ENCODE measurements around the gene ABHD8. TPM values are rescaled to one million over a fixed set of nuclear protein-coding genes. Genes with fewer than 3 reads are reported as not detected.

ABHD8 gene
- total and polyA plus RNA-seq, 2 of the 13 experiments (the other 11 are each of a cell fraction or from before 2014, with no cell fraction given) = 6.3 to 7.2 TPM

DNA sequence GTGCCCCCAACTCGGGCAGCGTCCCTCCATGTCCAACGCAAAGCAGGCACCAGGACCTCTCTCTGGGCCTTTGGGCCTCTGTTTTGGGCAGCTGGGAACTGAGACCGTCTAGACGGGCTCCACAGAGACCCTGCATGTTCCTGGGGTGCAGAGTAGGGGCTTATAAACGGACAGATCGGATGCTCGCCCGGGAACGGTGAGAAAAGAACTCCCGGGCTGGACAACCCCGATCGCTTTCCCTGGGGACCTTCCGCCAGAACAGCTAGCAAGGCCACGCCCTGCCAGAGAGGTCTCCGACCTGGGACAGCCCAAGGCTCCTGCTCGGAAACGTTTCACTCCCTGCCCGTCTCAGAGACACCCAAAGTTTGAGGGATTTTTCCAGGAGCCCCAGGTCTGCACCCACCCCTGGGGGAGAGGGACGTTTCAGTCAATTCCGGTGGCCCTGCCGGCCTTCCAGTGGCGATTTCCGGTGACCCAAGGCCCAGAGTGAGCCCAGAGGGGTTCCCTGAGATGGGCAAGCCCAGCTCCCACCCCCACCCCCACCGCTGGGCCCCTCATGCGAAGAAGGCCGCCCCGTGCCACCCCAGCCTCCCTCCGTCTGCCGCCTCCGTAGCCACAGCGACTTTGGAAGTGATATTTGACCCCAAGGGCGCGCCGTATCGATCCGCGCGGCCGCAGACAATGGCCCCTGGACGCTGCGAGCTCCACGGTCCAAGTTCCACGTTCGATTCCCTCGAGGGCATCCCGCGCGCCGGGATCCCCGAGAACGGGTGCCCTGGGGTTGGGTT is 59.2 kb downstream of the ABHD8 start (continued):
- TF ChIP-seq NCOR1 (IDR thresholded peaks at IDR 0.05; ENCODE audit: borderline replicate concordance, low read length) (peak; percentile 92), CREB1 (IDR thresholded peaks at IDR 0.05) (no peak), CREB1 (CRISPR knock-in tag; IDR thresholded peaks at IDR 0.05) (no peak), FIP1L1 (IDR thresholded peaks at IDR 0.05; ENCODE audit: borderline replicate concordance, insufficient read depth, low read depth, low read length) (no peak), HES4 (CRISPR knock-in tag; IDR thresholded peaks at IDR 0.05; ENCODE audit: borderline replicate concordance) (no peak), NFE2L2 (IDR thresholded peaks at IDR 0.05; ENCODE audit: low read length) (no peak), TSC22D2 (CRISPR knock-in tag; IDR thresholded peaks at IDR 0.05; ENCODE audit: borderline replicate concordance) (no peak), TARDBP (CRISPR knock-in tag; IDR thresholded peaks at IDR 0.05) (peak; percentile 59; the same call in 1 of the 2 replicates), NCOA1 (CRISPR knock-in tag; IDR thresholded peaks at IDR 0.05) (no peak), HNRNPL (IDR thresholded peaks at IDR 0.05; ENCODE audit: low read depth, low read length) (peak; percentile 88), ZNF234 (CRISPR knock-in tag; conservative IDR thresholded peaks at IDR 0.05) (no peak), ZC3H4 (CRISPR knock-in tag; IDR thresholded peaks at IDR 0.05; ENCODE audit: borderline replicate concordance) (no peak), ZNF253 (CRISPR knock-in tag; IDR thresholded peaks at IDR 0.05; ENCODE audit: borderline replicate concordance) (no peak), NFKBIZ (CRISPR knock-in tag; IDR thresholded peaks at IDR 0.05) (no peak), ZNF616 (CRISPR knock-in tag; IDR thresholded peaks at IDR 0.05; ENCODE audit: low read depth) (no peak), LCORL (IDR thresholded peaks at IDR 0.05) (no peak), LCORL (CRISPR knock-in tag; IDR thresholded peaks at IDR 0.05) (peak; percentile 50; the same call in 1 of the 2 replicates), YEATS4 (CRISPR knock-in tag; IDR thresholded peaks at IDR 0.05; ENCODE audit: borderline replicate concordance) (peak; percentile 80), RFX5 (IDR thresholded peaks at IDR 0.05; ENCODE audit: low read depth, low read length) (no peak), HDAC6 (IDR thresholded peaks at IDR 0.05; ENCODE audit: low read depth, low read length) (no peak), ZNF335 (CRISPR knock-in tag; IDR thresholded peaks at IDR 0.05) (no peak), ZNF569 (CRISPR knock-in tag; IDR thresholded peaks at IDR 0.05; ENCODE audit: borderline replicate concordance) (no peak)
- TF ChIP-seq, protein P1, sequence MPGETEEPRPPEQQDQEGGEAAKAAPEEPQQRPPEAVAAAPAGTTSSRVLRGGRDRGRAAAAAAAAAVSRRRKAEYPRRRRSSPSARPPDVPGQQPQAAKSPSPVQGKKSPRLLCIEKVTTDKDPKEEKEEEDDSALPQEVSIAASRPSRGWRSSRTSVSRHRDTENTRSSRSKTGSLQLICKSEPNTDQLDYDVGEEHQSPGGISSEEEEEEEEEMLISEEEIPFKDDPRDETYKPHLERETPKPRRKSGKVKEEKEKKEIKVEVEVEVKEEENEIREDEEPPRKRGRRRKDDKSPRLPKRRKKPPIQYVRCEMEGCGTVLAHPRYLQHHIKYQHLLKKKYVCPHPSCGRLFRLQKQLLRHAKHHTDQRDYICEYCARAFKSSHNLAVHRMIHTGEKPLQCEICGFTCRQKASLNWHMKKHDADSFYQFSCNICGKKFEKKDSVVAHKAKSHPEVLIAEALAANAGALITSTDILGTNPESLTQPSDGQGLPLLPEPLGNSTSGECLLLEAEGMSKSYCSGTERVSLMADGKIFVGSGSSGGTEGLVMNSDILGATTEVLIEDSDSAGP (CRISPR knock-in tag; IDR thresholded peaks at IDR 0.05; ENCODE audit: borderline replicate concordance) = 0 out of 2 replicates have a peak, but pooled peaks have one; percentile 15
- TF ChIP-seq, protein P2, sequence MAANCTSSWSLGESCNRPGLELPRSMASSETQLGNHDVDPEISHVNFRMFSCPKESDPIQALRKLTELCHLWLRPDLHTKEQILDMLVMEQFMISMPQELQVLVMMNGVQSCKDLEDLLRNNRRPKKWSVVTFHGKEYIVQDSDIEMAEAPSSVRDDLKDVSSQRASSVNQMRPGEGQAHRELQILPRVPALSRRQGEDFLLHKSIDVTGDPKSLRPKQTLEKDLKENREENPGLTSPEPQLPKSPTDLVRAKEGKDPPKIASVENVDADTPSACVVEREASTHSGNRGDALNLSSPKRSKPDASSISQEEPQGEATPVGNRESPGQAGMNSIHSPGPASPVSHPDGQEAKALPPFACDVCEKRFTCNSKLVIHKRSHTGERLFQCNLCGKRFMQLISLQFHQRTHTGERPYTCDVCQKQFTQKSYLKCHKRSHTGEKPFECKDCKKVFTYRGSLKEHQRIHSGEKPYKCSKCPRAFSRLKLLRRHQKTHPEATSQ (CRISPR knock-in tag; IDR thresholded peaks at IDR 0.05; ENCODE audit: borderline replicate concordance) = no peak
- TF ChIP-seq, protein P3, sequence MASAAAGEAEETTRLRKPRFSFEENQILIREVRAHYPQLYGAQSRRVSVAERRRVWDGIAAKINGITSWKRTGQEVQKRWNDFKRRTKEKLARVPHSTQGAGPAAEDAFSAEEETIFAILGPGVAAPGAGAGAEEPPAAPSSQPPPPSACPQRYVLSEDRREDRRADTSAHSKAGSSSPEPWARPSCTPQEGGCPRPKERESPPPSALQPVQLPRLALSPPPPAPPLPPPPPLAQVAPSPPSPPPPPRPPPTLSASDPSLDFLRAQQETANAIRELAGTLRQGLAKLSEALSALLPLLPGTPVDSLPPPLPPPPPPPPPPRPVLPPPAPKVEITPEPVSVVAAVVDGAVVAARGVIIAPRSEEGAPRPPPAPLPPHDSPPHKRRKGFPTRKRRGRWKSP (CRISPR knock-in tag; IDR thresholded peaks at IDR 0.05) = no peak
- TF ChIP-seq, protein P4, sequence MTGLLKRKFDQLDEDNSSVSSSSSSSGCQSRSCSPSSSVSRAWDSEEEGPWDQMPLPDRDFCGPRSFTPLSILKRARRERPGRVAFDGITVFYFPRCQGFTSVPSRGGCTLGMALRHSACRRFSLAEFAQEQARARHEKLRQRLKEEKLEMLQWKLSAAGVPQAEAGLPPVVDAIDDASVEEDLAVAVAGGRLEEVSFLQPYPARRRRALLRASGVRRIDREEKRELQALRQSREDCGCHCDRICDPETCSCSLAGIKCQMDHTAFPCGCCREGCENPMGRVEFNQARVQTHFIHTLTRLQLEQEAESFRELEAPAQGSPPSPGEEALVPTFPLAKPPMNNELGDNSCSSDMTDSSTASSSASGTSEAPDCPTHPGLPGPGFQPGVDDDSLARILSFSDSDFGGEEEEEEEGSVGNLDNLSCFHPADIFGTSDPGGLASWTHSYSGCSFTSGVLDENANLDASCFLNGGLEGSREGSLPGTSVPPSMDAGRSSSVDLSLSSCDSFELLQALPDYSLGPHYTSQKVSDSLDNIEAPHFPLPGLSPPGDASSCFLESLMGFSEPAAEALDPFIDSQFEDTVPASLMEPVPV (CRISPR knock-in tag; IDR thresholded peaks at IDR 0.05) = no peak; the same call in 1 of the 2 replicates
